K562 (cell line): Measurements from ENCODE around the gene MARCHF3. TPM values are rescaled to one million over a fixed set of nuclear protein-coding genes. Genes with fewer than 3 reads are reported as not detected.

Source experiments
- ATF3 ChIP-seq, 2 experiments: fragments of 450-650 bp in 1 of 2; sonication (generic) in 1 of 2; formaldehyde crosslinking in 1 of 2; IDR thresholded peaks in 1 of 2; conservative IDR thresholded peaks in 1 of 2; 2 replicates each; pipeline versions ENCODE4 v1.6.1 to v1.8.1; 2016 to 2023; ENCODE audit warnings: mild to moderate bottlenecking in 2 of 2, moderate library complexity in 2 of 2, inconsistent platforms in 1 of 2, missing genetic modification reagents in 1 of 2
- CBFA2T3 ChIP-seq: fragments of 450-650 bp; IDR thresholded peaks from 2 replicates; pipeline ENCODE4 v1.6.1; 2017
- CREB3 ChIP-seq: fragments of 450-650 bp; conservative IDR thresholded peaks from 2 replicates; pipeline ENCODE4 v1.6.1; 2016; ENCODE audit warnings: missing genetic modification characterization, low read depth, mild to moderate bottlenecking, missing compliant biosample characterization, moderate library complexity
- CTCF ChIP-seq, 3 experiments: IDR thresholded peaks in 2 of 3; conservative IDR thresholded peaks in 1 of 3; 2 replicates each; pipeline ENCODE4 v1.5.1; 2011 to 2012; ENCODE audit warnings: low read length in 3 of 3, mild to moderate bottlenecking in 3 of 3, control low read depth in 2 of 3, improper control_type of control experiment in 1 of 3, inconsistent platforms in 1 of 3, low read depth in 1 of 3, mixed read lengths in 1 of 3, moderate library complexity in 1 of 3; ENCODE audit not compliant: insufficient read depth in 2 of 3
- GATAD2B ChIP-seq: fragments of 450-650 bp; IDR thresholded peaks from 2 replicates; pipeline ENCODE4 v1.6.1; 2017; ENCODE audit warnings: mild to moderate bottlenecking, borderline replicate concordance
- HDAC2 ChIP-seq: fragments of 450-650 bp; IDR thresholded peaks from 2 replicates; pipeline ENCODE4 v1.6.1; 2016; ENCODE audit warnings: mild to moderate bottlenecking
- HMG20A ChIP-seq: fragments of 450-650 bp; formaldehyde crosslinking; conservative IDR thresholded peaks from 2 replicates; pipeline ENCODE4 v1.4.0; 2020; ENCODE audit warnings: mild to moderate bottlenecking, mixed read lengths
- KDM2B ChIP-seq: fragments of 250-450 bp; sonication (Bioruptor Pico); IDR thresholded peaks from 2 replicates; pipeline ENCODE4 v1.8.0; 2021; ENCODE audit warnings: mild to moderate bottlenecking, moderate library complexity
- TAF9B ChIP-seq: fragments of 450-650 bp; IDR thresholded peaks from 2 replicates; pipeline ENCODE4 v1.6.1; 2018; ENCODE audit warnings: mild to moderate bottlenecking; ENCODE audit not compliant: partially characterized antibody
- YY1 ChIP-seq, 3 experiments: IDR thresholded peaks; 2 replicates each; pipeline ENCODE4 v1.6.1; 2011; ENCODE audit warnings: low read length in 2 of 3, mild to moderate bottlenecking in 2 of 3, moderate library complexity in 2 of 3, borderline replicate concordance in 1 of 3, control low read depth in 1 of 3, low read depth in 1 of 3; ENCODE audit not compliant: insufficient read depth in 3 of 3, insufficient replicate concordance in 2 of 3, control insufficient read depth in 1 of 3, insufficient read length in 1 of 3; ENCODE audit errors: extremely low read depth in 1 of 3
- ZBTB43 ChIP-seq: sonication (generic); formaldehyde crosslinking; IDR thresholded peaks from 2 replicates; pipeline ENCODE4 v1.8.0; 2023; ENCODE audit warnings: mild to moderate bottlenecking, missing genetic modification reagents
- ZFP30 ChIP-seq: fragments of 250-450 bp; sonication (Bioruptor Pico); IDR thresholded peaks from 2 replicates; pipeline ENCODE4 v1.8.0; 2022; ENCODE audit warnings: moderate library complexity, mild to moderate bottlenecking, inconsistent platforms, borderline replicate concordance
- ZNF239 ChIP-seq: fragments of 250-450 bp; sonication (Bioruptor Pico); IDR thresholded peaks from 2 replicates; pipeline ENCODE4 v1.4.0; 2020; ENCODE audit warnings: mild to moderate bottlenecking
- ZNF311 ChIP-seq: fragments of 250-450 bp; sonication (Bioruptor Pico); IDR thresholded peaks from 2 replicates; pipeline ENCODE4 v1.4.0; 2020; ENCODE audit warnings: mild to moderate bottlenecking, moderate library complexity
- ZNF384 ChIP-seq: IDR thresholded peaks from 2 replicates; pipeline ENCODE4 v1.6.1; 2012; ENCODE audit warnings: low read depth, low read length, improper control_type of control experiment
- ZNF518B ChIP-seq: fragments of 250-450 bp; sonication (Bioruptor Pico); IDR thresholded peaks from 2 replicates; pipeline ENCODE4 v1.5.0; 2021; ENCODE audit warnings: mild to moderate bottlenecking, moderate library complexity
- ZNF551 ChIP-seq: fragments of 250-450 bp; sonication (Bioruptor Pico); IDR thresholded peaks from 2 replicates; pipeline ENCODE4 v1.5.0; 2021; ENCODE audit warnings: mild to moderate bottlenecking, moderate library complexity
- polyA plus RNA-seq, 8 experiments: library from polyadenylated mRNA; depleted of rRNA in 4 of 8; stranded (reverse) in 5 of 8; unstranded in 3 of 8; fragments of >200 nt; fragmentation: Nextera tagmentation in 2 of 8; fragmentation: Illumina TruSeq in 1 of 8; extraction: Ambion mirVana in 2 of 8; extraction: Trizol in 1 of 8; gene quantifications; 2 replicates each; pipeline versions ENCODE4 v1.2.1 to v1.2.3, GENCODE V29; 2011 to 2014; ENCODE audit warnings: inconsistent platforms in 1 of 8, missing spikeins in 1 of 8
- total RNA-seq, 7 experiments: library from RNA; depleted of rRNA in 6 of 7; stranded (reverse); fragments of >200 nt in 6 of 7; fragmentation: Illumina TruSeq in 2 of 7; extraction: Trizol in 2 of 7; gene quantifications; 2 replicates each; pipeline versions ENCODE4 v1.2.1 to v1.2.3, GENCODE V29; 2011 to 2021; ENCODE audit warnings: low replicate concordance in 1 of 7

MARCHF3 gene
- total and polyA plus RNA-seq, 9 of the 15 experiments (the other 6 are each of a cell fraction or from before 2014, with no cell fraction given): 5.6 to 37.4 (median 16.5) TPM

GRCh38 chr5:126972062-126972895, 58.1 kb downstream of the MARCHF3 start (continued):
- TF ChIP-seq CTCF (IDR thresholded peaks at IDR 0.05 in 2 of 3, conservative IDR thresholded peaks at IDR 0.05 in 1 of 3; ENCODE audit: insufficient read depth in 2 of 3, low read depth in 1 of 3, low read length in 3 of 3) (no peak), GATAD2B (no peak), ZNF384 (0 out of 2 replicates have a peak, but pooled peaks have one; percentile 11), CREB3 (tag) (peak; percentile 92), HMG20A (CRISPR knock-in tag) (no peak), YY1 (IDR thresholded peaks at IDR 0.05; ENCODE audit: borderline replicate concordance in 1 of 3, control insufficient read depth in 1 of 3, extremely low read depth in 1 of 3, insufficient read depth in 3 of 3, insufficient read length in 1 of 3, insufficient replicate concordance in 2 of 3, low read depth in 1 of 3, low read length in 2 of 3) (no peak), ATF3 (IDR thresholded peaks at IDR 0.05) (peak; percentile 84), ATF3 (CRISPR knock-in tag; conservative IDR thresholded peaks at IDR 0.05) (no peak), ZBTB43 (CRISPR knock-in tag) (no peak), CBFA2T3 (peak; percentile 56; the same call in 1 of the 2 replicates), ZFP30 (CRISPR knock-in tag) (no peak), ZNF239 (CRISPR knock-in tag) (no peak; the same call in 1 of the 2 replicates), TAF9B (no peak), ZNF518B (no peak), ZNF311 (CRISPR knock-in tag) (no peak), ZNF551 (CRISPR knock-in tag) (no peak), HDAC2 (peak; percentile 83), KDM2B (CRISPR knock-in tag) (no peak)
